ENCODE results near the gene FLT3LG.

The FLT3LG gene, protein sequence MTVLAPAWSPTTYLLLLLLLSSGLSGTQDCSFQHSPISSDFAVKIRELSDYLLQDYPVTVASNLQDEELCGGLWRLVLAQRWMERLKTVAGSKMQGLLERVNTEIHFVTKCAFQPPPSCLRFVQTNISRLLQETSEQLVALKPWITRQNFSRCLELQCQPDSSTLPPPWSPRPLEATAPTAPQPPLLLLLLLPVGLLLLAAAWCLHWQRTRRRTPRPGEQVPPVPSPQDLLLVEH

GRCh38 chr19:49473868-49474541 lies at the start of gene FLT3LG:
Gene FLT3LG (plus strand): TSS chr19:49474215. CDS start chr19:49474640, 425 bp downstream.
- DNase-seq (ENCODE audit: low spot score): peak; percentile 58

- DNase-seq (ENCODE audit: low spot score): no peak
Measured at GRCh38 chr19:49425178-49425577, 48.8 kb upstream of the FLT3LG start, which contains the start of gene GFY. Gene GFY (plus strand): TSS chr19:49425388. CDS start chr19:49426431, 1,043 bp downstream.

GRCh38 chr19:49425922-49426592 lies 48.0 kb upstream of the FLT3LG start:
- no peak for DNase-seq (ENCODE audit: low spot score)

DNA sequence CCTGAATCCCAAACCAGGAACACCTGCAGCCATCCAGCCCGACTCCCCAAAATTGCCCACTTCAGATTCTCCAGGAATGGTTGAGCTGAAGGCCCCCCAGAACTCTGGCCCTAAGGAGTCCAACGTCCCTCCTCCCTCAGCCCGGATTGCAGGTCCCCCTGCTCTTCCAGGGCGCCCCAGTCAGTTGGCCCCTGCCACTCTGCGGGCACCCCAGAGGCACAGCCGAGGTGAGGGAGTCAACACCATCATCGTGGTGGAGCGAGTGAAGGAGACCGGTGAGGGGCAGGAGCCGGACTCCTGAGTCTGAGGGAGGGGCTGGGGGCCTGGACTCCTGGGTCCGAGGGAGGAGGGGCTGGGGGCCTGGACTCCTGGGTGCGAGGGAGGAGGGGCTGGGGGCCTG lies 46.7 kb upstream of the FLT3LG start:
- no peak for DNase-seq (ENCODE audit: low spot score)

GRCh38 chr19:49427855-49428546 lies 46.0 kb upstream of the FLT3LG start:
- no peak for DNase-seq (ENCODE audit: low spot score)

DNA sequence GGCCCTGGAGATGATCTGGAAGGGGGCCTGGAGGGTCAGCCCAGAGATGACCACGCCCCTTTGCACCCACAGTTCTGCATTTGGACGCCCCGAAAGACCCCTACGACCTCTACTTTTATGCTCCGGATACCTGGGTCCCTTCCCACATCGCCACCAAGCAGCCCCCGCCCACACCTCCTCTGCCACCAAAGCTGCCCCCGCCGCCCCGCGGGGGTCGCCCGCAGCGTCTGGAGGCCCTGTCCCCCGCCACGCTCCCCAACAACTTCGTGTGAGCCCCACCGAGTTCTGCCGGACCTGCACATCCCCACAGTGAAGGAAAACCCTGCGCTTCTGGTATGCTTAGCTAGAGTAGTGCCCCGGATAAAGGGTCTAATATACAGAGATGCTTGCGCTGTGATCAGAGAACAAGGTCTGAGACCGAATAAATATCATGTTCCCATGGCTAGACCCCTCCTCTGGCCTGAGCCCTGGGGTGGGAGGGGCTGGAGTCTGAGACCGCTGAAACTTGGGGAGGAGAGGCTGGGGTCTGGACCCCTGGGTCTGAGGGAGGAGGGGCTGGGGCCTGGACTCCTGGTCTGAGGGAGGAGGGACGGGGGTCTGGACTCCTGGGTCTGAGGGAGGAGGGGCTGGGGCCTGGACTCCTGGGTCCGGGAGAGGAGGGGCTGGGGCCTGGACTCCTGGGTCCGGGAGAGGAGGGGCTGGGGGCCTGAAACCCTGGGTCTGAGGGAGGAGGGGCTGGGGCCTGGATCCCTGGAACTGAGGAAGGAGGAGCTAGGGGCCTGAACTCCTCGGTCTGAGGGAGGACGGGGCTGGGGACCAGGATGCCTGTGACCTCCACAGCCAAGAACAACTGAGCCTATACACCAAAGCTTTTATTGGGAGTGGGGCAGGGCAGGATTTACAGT lies 45.2 kb upstream of the FLT3LG start:
- no peak for DNase-seq (ENCODE audit: low spot score)

GRCh38 chr19:49430172-49430677 lies 43.8 kb upstream of the FLT3LG start:
- DNase-seq (ENCODE audit: low spot score): no peak

DNA sequence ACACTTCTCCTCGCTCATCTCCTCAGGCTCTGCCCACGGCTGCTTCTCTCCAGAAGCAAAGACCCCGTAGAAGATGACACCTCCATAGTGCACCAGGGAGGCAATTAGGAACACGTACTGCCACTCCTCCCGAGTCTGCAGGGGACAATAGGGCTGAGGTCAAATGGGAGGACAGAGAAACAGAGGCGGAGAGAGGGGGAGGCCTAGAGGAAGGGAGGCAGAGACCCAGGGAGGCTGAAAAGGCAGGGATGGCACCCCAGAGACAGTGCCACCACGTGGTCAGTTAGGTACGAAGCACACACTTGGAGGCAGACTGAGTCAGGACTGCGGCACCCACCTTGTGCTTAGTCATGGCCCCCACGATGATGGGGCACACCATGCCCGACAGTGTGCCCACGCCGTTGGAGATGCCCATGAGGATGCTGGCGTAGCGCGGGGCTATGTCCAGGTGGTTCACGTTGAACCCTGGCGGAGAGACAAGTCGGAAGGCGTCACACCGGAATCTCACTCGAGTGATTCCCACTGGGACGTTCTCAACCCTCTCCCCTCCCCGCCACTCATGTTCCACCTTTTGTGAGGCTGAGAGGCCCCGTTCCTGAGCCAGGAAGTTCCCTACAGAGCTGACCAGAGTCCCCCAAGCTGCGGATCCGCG lies 43.2 kb upstream of the FLT3LG start:
- DNase-seq (ENCODE audit: low spot score): no peak

GRCh38 chr19:49431330-49431749 lies 42.7 kb upstream of the FLT3LG start:
- no peak for DNase-seq (ENCODE audit: low spot score)

DNA sequence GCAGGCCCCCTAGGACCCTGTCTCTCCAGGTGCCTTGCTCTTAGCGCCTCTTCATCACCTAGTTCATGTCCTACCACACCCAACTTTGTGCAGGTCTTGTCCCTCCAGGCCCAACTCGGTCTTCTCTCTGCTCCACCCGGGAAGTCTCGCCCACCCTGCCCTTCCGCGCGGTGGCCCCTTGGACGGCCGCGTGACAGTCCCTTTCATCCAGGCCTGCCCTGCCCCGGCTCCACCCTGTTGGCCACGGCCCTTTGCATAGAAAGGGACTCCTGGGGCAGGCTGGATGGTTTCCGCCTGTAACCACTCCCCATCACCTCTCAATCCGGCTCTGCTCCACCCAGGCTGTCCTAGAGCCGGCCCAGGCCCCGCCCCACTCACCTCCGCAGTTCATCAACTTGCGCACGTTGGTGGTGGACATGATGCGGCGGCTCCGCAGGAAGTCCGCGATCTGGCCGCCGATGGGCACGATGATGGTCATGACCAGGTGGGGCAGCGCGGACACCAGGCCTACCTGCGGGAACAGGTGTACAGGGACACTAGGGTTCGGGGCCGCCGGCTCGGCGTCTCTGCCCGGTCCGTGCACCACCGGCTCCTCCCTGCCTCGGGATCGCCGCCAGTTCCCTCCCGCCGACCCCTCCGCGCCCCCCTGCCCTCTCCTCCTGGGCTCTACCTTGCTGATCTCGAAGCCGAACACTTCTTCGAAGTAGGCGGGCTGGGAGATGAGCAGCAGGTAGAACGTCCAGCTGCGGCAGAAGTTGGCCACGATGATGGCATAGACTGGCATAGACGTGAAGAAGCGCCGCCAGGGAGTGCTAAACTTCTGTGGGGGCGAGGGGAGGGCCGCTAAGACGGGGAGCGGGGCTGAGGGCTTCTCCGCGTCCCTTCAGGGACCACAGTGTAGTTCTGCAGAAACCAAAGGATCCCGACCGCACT lies 41.6 kb upstream of the FLT3LG start:
- DNase-seq (ENCODE audit: low spot score): no peak

GRCh38 chr19:49433240-49433901 lies 40.6 kb upstream of the FLT3LG start:
- DNase-seq (ENCODE audit: low spot score): no peak

- DNase-seq (ENCODE audit: low spot score): no peak
Measured at GRCh38 chr19:49434907-49435583, 39.0 kb upstream of the FLT3LG start.

DNA sequence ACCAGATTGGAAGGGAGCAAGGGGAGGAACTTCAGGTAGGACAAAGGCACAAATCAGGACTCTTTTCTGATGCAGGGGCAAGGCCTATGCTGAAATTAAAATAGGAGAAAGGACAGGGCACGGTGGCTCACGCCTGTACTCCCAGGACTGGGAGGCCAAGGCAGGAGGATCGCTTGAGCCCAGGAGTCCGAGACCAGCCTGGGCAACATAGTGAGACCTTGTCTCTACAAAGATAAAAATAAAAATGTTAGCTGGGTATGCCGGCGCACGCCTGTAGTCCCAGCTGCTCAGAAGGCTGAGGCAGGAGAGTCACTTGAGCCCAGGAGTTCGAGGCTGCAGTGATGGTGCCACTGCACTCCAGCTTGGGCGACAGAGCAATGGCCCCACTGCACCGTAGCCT lies 38.3 kb upstream of the FLT3LG start:
- DNase-seq (ENCODE audit: low spot score): no peak

DNA sequence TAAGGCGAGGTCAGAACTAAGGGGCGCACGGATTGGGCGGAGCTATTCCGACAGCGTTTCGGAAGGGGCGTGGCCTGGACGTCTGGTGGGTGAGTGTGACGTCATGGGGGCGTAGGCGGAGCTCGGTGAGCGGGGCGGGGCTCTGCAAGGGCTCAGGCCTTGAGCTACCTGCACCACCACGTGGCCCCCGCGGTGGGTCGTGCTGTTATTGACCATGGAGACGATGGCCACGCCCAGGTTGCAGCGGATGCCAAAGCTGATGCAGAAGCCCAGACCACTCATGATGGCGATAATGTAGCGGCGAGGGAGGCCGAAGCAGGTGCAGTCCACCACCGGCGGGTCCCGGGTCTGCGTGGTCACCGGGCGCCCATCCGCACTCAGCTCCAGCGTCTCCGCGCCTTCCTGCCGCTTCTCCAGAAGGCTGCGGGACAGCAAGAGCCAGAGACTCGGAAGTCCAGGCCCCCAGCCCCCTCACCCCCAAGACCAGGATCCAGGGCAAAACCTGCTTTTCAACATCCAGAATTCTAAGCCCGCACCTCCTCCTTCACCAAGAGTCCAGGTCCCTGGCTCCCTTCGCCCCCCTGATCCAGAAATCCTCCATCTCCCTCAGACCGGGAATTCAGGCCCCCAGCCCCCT lies 37.5 kb upstream of the FLT3LG start:
- no peak for DNase-seq (ENCODE audit: low spot score)

DNA sequence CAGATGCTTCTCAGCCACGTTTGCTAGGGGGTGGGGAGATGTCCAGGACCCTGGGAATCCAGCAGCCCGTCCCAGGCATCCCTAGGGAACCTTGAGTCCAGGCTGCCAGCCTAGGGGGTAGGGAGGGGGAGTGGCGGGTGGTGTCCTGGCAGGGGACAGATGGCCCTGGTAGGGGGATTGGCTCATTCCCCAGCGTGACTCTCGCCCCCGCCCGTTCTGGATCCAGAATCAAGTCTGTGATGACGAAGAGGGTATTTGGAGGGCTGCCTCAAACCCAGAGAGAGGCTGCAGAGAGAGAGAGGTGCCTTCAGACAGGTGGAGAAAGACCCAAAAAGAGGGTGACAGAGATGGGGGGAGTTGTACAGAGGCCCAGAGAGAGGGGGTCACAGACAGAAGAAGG lies 36.8 kb upstream of the FLT3LG start:
- DNase-seq (ENCODE audit: low spot score): no peak

GRCh38 chr19:49438261-49438660 lies 35.8 kb upstream of the FLT3LG start:
- DNase-seq (ENCODE audit: low spot score): no peak

- no peak for DNase-seq (ENCODE audit: low spot score)
Measured at GRCh38 chr19:49439836-49440235, 34.2 kb upstream of the FLT3LG start.
